Skeletal muscle cell (primary cell): ENCODE results near the gene ATP6V1E1.

ENCODE experiments used
- DNase-seq: peaks from one replicate; pipeline ENCODE4 v3.0.0-alpha.2; 2010; ENCODE audit warnings: low read depth
- H3K4me3 ChIP-seq: 2 replicates; pipeline ENCODE4 v1.5.1; 2011; ENCODE audit warnings: low read depth, mild to moderate bottlenecking, control low read depth, low read length, moderate library complexity

Gene ATP6V1E1

GRCh38 chr22:17554814-17555213 is 73.7 kb downstream of the ATP6V1E1 start:
- DNase-seq, result no peak

GRCh38 chr22:17552737-17553136 is 75.8 kb downstream of the ATP6V1E1 start:
- H3K4me3 ChIP-seq, result no peak overlapping the region
- DNase-seq, result no peak

More at GRCh38 chr22:17554814-17555213, 73.7 kb downstream of the ATP6V1E1 start:
- H3K4me3 ChIP-seq, result no peak overlapping the region

GRCh38 chr22:17549655-17550054 is 78.9 kb downstream of the ATP6V1E1 start:
- no peak for DNase-seq
- H3K4me3 ChIP-seq, result no peak overlapping the region

- DNase-seq, result no peak
- H3K4me3 ChIP-seq, result no peak overlapping the region
Measured at GRCh38 chr22:17549183-17549582, 79.4 kb downstream of the ATP6V1E1 start.

GRCh38 chr22:17548756-17549035 is 79.9 kb downstream of the ATP6V1E1 start:
- no peak for DNase-seq
- no peak overlapping the region for H3K4me3 ChIP-seq

GRCh38 chr22:17548010-17548755 is 80.4 kb downstream of the ATP6V1E1 start:
- H3K4me3 ChIP-seq, result no peak overlapping the region
- no peak for DNase-seq

- no peak overlapping the region for H3K4me3 ChIP-seq
- no peak for DNase-seq
Measured at GRCh38 chr22:17542452-17542851, 86.1 kb downstream of the ATP6V1E1 start.
